Caco-2 (cell line): ENCODE measurements around the gene NXPH2. TPM values are rescaled to one million over a fixed set of nuclear protein-coding genes. Genes with fewer than 3 reads are reported as not detected.

Experiments used
- BruUV-seq: library from RNA; stranded (reverse); fragments of 400-500 nt; replicated peaks from 2 replicates; lab custom pipeline; 2021; lab: Mats Ljungman, UMichigan
- CTCF ChIA-PET: fragments of 300-600 bp; sonication (Branson Sonifier 250); formaldehyde crosslinking; loops from one replicate; lab custom pipeline; 2022; ENCODE audit warnings: antibody characterized with exemption; lab: Charles Lee
- POLR2A ChIA-PET: fragments of 300-600 bp; sonication (Branson Sonifier 250); formaldehyde crosslinking; loops from one replicate; lab custom pipeline; 2022; ENCODE audit warnings: antibody characterized with exemption; lab: Charles Lee
- DNase-seq, 2 experiments: peaks; one replicate each; pipeline versions ENCODE4 v3.0.0 to v3.0.0-alpha.2; 2020 to 2022
- H3K27me3 ChIP-seq: replicated peaks from 2 replicates; pipeline ENCODE4 v1.6.0; 2011; ENCODE audit warnings: low read length; ENCODE audit not compliant: control insufficient read depth, insufficient read depth
- H3K36me3 ChIP-seq: 2 replicates; pipeline ENCODE4 v1.5.1; 2011; ENCODE audit warnings: low read length; ENCODE audit not compliant: control insufficient read depth, insufficient read depth
- H3K4me1 ChIP-seq: fragments of 250-450 bp; sonication (Bioruptor Pico); 2 replicates; pipeline ENCODE4 v1.5.1; 2020; ENCODE audit warnings: mild to moderate bottlenecking
- H3K4me3 ChIP-seq: 2 replicates; pipeline ENCODE4 v1.5.1; 2011; ENCODE audit warnings: low read depth, mild to moderate bottlenecking, control low read depth, low read length
- H3K9me3 ChIP-seq: fragments of 250-450 bp; sonication (Bioruptor Pico); 2 replicates; pipeline ENCODE4 v1.5.1; 2020; ENCODE audit warnings: mild to moderate bottlenecking, moderate library complexity
- H3K27ac Mint-ChIP-seq: one replicate; pipeline ENCODE4 v1.8.0; 2022; ENCODE audit warnings: mixed read lengths; ENCODE audit not compliant: unreplicated experiment
- H3K27me3 Mint-ChIP-seq: one replicate; pipeline ENCODE4 v1.8.0; 2022; ENCODE audit warnings: mixed read lengths; ENCODE audit not compliant: insufficient read depth, unreplicated experiment
- H3K36me3 Mint-ChIP-seq: one replicate; pipeline ENCODE4 v1.8.0; 2022; ENCODE audit warnings: mild to moderate bottlenecking, mixed read lengths; ENCODE audit not compliant: insufficient read depth, unreplicated experiment
- H3K4me1 Mint-ChIP-seq: one replicate; pipeline ENCODE4 v1.8.0; 2022; ENCODE audit warnings: low read depth, mixed read lengths; ENCODE audit not compliant: unreplicated experiment
- H3K4me3 Mint-ChIP-seq: one replicate; pipeline ENCODE4 v1.8.0; 2022; ENCODE audit warnings: mild to moderate bottlenecking, moderate library complexity, mixed read lengths; ENCODE audit not compliant: unreplicated experiment
- H3K9me3 Mint-ChIP-seq: one replicate; pipeline ENCODE4 v1.8.0; 2022; ENCODE audit warnings: mixed read lengths; ENCODE audit not compliant: unreplicated experiment
- CTCF ChIP-seq, 2 experiments: fragments of 200-600 bp in 1 of 2; IDR thresholded peaks; 1 replicate in 1 of 2; 2 replicates in 1 of 2; pipeline versions ENCODE4 v1.5.1 to v1.8.0; 2011 to 2022; ENCODE audit warnings: antibody characterized with exemption in 1 of 2, control low read depth in 1 of 2, inconsistent platforms in 1 of 2, low read depth in 1 of 2, low read length in 1 of 2, mild to moderate bottlenecking in 1 of 2, moderate library complexity in 1 of 2; ENCODE audit not compliant: insufficient read depth in 1 of 2, severe bottlenecking in 1 of 2, unreplicated experiment in 1 of 2
- intact Hi-C: fragments of 100-400 bp; cut with micrococcal nuclease; formaldehyde crosslinking; loops from one replicate; pipeline ENCODE4 v1.10.0; 2022; ENCODE audit not compliant: unreplicated experiment
- total RNA-seq: library from RNA; stranded (reverse); gene quantifications from 2 replicates; pipeline ENCODE4 v1.2.3, GENCODE V29; 2022

The NXPH2 gene
- total RNA-seq, 1 experiment from 2014 or later: not detected

- Mint-ChIP-seq H3K4me1 (no peaks in the 10 kb centered on the region), H3K9me3 (no peaks in the 10 kb centered on the region), H3K4me3 (no peak overlapping the region), H3K27ac (no peak overlapping the region), H3K36me3 (no peaks in the 10 kb centered on the region), H3K27me3 (no peaks in the 10 kb centered on the region)
- DNase-seq: no peak
- ChIA-PET POLR2A (no interaction called here), CTCF (no interaction called here)
- intact Hi-C loops: no loop called here
- no peak for TF ChIP-seq CTCF (IDR thresholded peaks at IDR 0.05; ENCODE audit: insufficient read depth in 1 of 2, low read depth in 1 of 2, low read length in 1 of 2, severe bottlenecking in 1 of 2, unreplicated experiment in 1 of 2)
- Histone ChIP-seq H3K9me3 (no peaks in the 10 kb centered on the region), H3K36me3 (no peaks in the 10 kb centered on the region), H3K27me3 (no peaks in the 10 kb centered on the region), H3K4me3 (no peak overlapping the region), H3K4me1 (no peaks in the 10 kb centered on the region)
- BruUV-seq: no TSS peak
These were observed 79.5 kb downstream of the NXPH2 start for GRCh38 chr2:138700716-138701115.

- Mint-ChIP-seq H3K4me1 (no peaks in the 10 kb centered on the region), H3K9me3 (no peaks in the 10 kb centered on the region), H3K27me3 (no peaks in the 10 kb centered on the region), H3K4me3 (no peak overlapping the region), H3K27ac (no peak overlapping the region), H3K36me3 (no peaks in the 10 kb centered on the region)
- H3K9me3 ChIP-seq: no peaks in the 10 kb centered on the region
- H3K4me3 ChIP-seq: no peak overlapping the region
- POLR2A ChIA-PET: no interaction called here
- intact Hi-C loops: no loop called here
- no peaks in the 10 kb centered on the region for H3K36me3 ChIP-seq
- H3K4me1 ChIP-seq: no peaks in the 10 kb centered on the region
- no peak for TF ChIP-seq CTCF (IDR thresholded peaks at IDR 0.05; ENCODE audit: insufficient read depth in 1 of 2, low read depth in 1 of 2, low read length in 1 of 2, severe bottlenecking in 1 of 2, unreplicated experiment in 1 of 2)
- H3K27me3 ChIP-seq: no peaks in the 10 kb centered on the region
- CTCF ChIA-PET: no interaction called here
- no TSS peak for BruUV-seq
- no peak for DNase-seq
These were observed 80.8 kb downstream of the NXPH2 start for GRCh38 chr2:138699421-138699820.

GRCh38 chr2:138698428-138698827, 81.8 kb downstream of the NXPH2 start:
- no peaks in the 10 kb centered on the region for H3K4me1 Mint-ChIP-seq
- no peak overlapping the region for H3K27ac Mint-ChIP-seq
- no peaks in the 10 kb centered on the region for H3K9me3 Mint-ChIP-seq
- H3K27me3 Mint-ChIP-seq: no peaks in the 10 kb centered on the region
- no peak overlapping the region for H3K4me3 Mint-ChIP-seq
- no peak overlapping the region for H3K4me3 ChIP-seq
- no peak for TF ChIP-seq CTCF (IDR thresholded peaks at IDR 0.05; ENCODE audit: insufficient read depth in 1 of 2, low read depth in 1 of 2, low read length in 1 of 2, severe bottlenecking in 1 of 2, unreplicated experiment in 1 of 2)
- H3K9me3 ChIP-seq: no peaks in the 10 kb centered on the region
- intact Hi-C loops: no loop called here
- ChIA-PET CTCF (no interaction called here), POLR2A (no interaction called here)
- DNase-seq: no peak
- no peaks in the 10 kb centered on the region for H3K36me3 Mint-ChIP-seq
- H3K4me1 ChIP-seq: no peaks in the 10 kb centered on the region
- BruUV-seq: no TSS peak
- no peaks in the 10 kb centered on the region for H3K36me3 ChIP-seq
- H3K27me3 ChIP-seq: no peaks in the 10 kb centered on the region
